ENCODE results near the gene DROSHA. TPM values are rescaled to one million over a fixed set of nuclear protein-coding genes. Genes with fewer than 3 reads are reported as not detected.

DROSHA gene
- polyA plus RNA-seq, 2 of the 4 experiments (the other 2 are of a cell fraction): 49.1 to 105 TPM

- FAIRE-seq: no peak
- TF ChIP-seq ESRRA (IDR thresholded peaks at IDR 0.05; ENCODE audit: borderline replicate concordance, low read length) (no peak), ZFP36 (IDR thresholded peaks at IDR 0.05; ENCODE audit: borderline replicate concordance, partially characterized antibody) (no peak), CBX2 (IDR thresholded peaks at IDR 0.05; ENCODE audit: borderline replicate concordance, low read depth) (no peak), HMGXB4 (CRISPR knock-in tag; IDR thresholded peaks at IDR 0.05; ENCODE audit: borderline replicate concordance) (no peak), USF2 (IDR thresholded peaks at IDR 0.05) (no peak), ELK1 (IDR thresholded peaks at IDR 0.05; ENCODE audit: low read depth, low read length) (no peak), CHD4 (IDR thresholded peaks at IDR 0.05; ENCODE audit: borderline replicate concordance) (no peak), RFX5 (IDR thresholded peaks at IDR 0.05) (no peak), SMC3 (IDR thresholded peaks at IDR 0.05) (no peak), MAZ (IDR thresholded peaks at IDR 0.05; ENCODE audit: borderline replicate concordance, low read depth, low read length) (no peak), EHMT2 (IDR thresholded peaks at IDR 0.05; ENCODE audit: low read depth) (no peak), RARB (CRISPR knock-in tag; IDR thresholded peaks at IDR 0.05) (no peak), CBX8 (IDR thresholded peaks at IDR 0.05) (no peak), HDAC2 (IDR thresholded peaks at IDR 0.05) (no peak), PBX3 (IDR thresholded peaks at IDR 0.05) (no peak)
- POLR2A ChIA-PET: no interaction called here
- Histone ChIP-seq H3K4me2 (no peak overlapping the region), H3K27ac (no peak overlapping the region), H3K4me3 (no peak overlapping the region), H3K4me1 (no peaks in the 10 kb centered on the region), H3K9me3 (no peaks in the 10 kb centered on the region)
- DNase-seq (ENCODE audit: low read depth in 1 of 2, low spot score in 1 of 2): no peak
- CTCF ChIA-PET: no interaction called here
- ATAC-seq: no peak
- WGBS (ENCODE audit: missing lambda C conversion rate): 89% methylated on average over 3 of the region's 3 CpGs
Measured at GRCh38 chr5:31433229-31433628, 98.7 kb downstream of the DROSHA start.

GRCh38 chr5:31427724-31428309, 104.1 kb downstream of the DROSHA start:
- DNase-seq (ENCODE audit: low read depth in 1 of 2, low spot score in 1 of 2) (no peak), FAIRE-seq (peak; percentile 13), ATAC-seq (no peak)
- no peak overlapping the region for H3K4me3 ChIP-seq
- H3K4me1 ChIP-seq: no peaks in the 10 kb centered on the region
- CTCF ChIA-PET: interaction anchor here (0.5 kb wide), 1 partner anchor 349 kb away, joined by 3 read pairs; no protein-coding TSS in a partner anchor
- H3K4me2 ChIP-seq: no peak overlapping the region
- TF ChIP-seq ZFP36 (IDR thresholded peaks at IDR 0.05; ENCODE audit: borderline replicate concordance, partially characterized antibody): no peak
- no peak for TF ChIP-seq HOXA7 (CRISPR knock-in tag; IDR thresholded peaks at IDR 0.05)
- no peak for TF ChIP-seq POLR2A (IDR thresholded peaks at IDR 0.05; ENCODE audit: low read length)
- TF ChIP-seq FOSB (CRISPR knock-in tag; IDR thresholded peaks at IDR 0.05): no peak
- no peak for TF ChIP-seq MAZ (IDR thresholded peaks at IDR 0.05; ENCODE audit: borderline replicate concordance, low read depth, low read length)
- no peak for TF ChIP-seq PHF8 (IDR thresholded peaks at IDR 0.05; ENCODE audit: borderline replicate concordance, low read depth)
- TF ChIP-seq USF2 (IDR thresholded peaks at IDR 0.05): no peak
- TF ChIP-seq FOSL2 (IDR thresholded peaks at IDR 0.05): no peak
- no peak for TF ChIP-seq FOSL2 (CRISPR knock-in tag; IDR thresholded peaks at IDR 0.05)
- no peak for TF ChIP-seq ATOH8 (CRISPR knock-in tag; IDR thresholded peaks at IDR 0.05; ENCODE audit: low read depth)
- POLR2A ChIA-PET: no interaction called here
- 73% methylated on average over 1 of the region's 1 CpG for WGBS (ENCODE audit: missing lambda C conversion rate)
- no peaks in the 10 kb centered on the region for H3K9me3 ChIP-seq
- no peak overlapping the region for H3K27ac ChIP-seq

Data from A549 (cell line).